Germinal center (tissue), 1 donor: Measurements from ENCODE around the gene UMODL1.
"Not testable (repeated sequence)": the region's sequence is repeated elsewhere in the genome, so short reads cannot be mapped to it uniquely, and the experiment has no call there.

ENCODE experiments used
- DNase-seq: peaks from one replicate; pipeline ENCODE4 v3.0.0; 2012; ENCODE audit warnings: mixed read lengths, low spot score

The UMODL1 gene

DNA sequence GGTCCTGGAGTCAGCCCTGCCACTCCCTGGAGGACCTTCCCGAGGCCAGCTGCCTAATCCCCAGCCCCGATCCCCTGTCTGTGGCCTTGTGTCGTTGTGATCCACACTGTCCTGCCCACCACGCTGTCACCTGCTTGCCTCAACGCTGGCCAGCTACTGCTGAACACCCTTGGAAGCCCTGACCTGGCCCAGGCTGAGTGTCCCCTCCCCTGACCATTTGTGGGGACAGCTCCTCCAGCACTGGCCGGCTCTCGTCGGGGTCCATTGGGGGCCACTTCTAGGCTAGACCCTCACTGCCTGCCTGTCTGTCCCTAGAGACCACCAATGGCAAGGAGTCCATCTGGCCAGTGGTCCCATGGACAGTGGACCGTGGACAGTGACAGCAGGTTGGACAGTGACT, 12.0 kb upstream of the UMODL1 start:
- no peak for DNase-seq

DNA sequence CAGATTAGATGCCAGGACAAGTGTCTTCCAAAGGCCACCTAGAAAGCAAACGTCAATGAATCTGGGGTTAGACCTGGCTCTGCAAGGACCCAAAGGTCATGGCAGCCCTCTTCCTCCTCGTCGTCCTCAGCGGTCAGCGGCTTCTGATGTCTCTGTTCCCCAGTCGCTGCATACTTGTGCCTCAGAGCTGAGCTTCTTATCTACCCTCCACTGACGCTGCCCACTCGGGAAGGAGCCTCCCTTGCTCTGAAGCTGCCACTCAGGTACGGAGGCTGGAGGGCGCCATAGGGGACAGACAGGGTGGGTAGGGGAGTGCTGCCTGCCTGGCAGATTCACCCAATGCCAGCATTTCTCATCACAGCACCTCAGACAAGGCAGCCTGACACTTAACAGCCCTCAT, 11.4 kb upstream of the UMODL1 start:
- DNase-seq, result no peak

DNA sequence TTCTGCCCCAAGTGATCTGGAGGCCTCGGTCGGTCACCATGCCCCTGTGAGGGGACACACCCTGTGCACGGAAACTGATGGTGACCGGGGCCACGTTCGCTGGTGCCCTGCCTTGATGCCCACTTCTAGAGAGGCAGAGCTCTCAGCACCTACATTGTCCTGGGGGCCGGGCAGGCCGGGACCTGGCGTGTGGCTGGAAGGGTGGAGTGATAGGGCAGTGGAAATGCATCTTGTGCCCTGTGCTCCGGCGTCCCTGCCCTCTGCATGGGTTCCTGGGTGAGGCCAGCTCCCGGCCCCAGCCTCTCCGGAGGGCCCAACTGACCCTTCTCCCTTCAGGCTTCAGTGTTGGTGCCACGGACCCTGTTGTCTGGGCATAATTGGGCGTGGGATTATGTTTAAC, 11.0 kb upstream of the UMODL1 start:
- DNase-seq, result no peak

- DNase-seq, result peak; percentile 84
These were observed 9.7 kb upstream of the UMODL1 start for GRCh38 chr21:42061195-42061985.

- DNase-seq, result no peak
These were observed 9.2 kb upstream of the UMODL1 start for GRCh38 chr21:42061986-42062235.

GRCh38 chr21:42062236-42063022, 8.7 kb upstream of the UMODL1 start:
- DNase-seq, result peak; percentile 91

DNA sequence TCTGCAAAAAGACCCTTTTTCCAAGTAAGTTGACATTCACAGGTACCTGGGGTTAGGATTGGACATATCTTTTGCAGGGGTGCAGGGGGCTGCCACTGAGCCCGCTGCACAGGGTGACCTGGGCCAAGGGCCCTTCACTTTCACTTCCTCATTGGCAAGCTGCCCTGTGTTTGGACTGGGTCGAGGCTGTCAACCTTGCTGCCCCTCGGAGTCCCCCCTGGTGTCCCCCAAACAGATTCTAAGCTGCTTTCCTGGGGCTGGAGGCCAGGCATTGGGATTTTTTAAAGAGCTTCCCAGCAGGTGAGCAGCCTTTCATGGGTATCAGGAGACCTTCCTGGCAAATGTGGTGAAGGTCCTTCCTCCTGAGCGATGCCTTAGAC, 7.9 kb upstream of the UMODL1 start:
- DNase-seq, result peak; percentile 54

GRCh38 chr21:42063571-42064521, 7.3 kb upstream of the UMODL1 start:
- peak; percentile 79 for DNase-seq

DNA sequence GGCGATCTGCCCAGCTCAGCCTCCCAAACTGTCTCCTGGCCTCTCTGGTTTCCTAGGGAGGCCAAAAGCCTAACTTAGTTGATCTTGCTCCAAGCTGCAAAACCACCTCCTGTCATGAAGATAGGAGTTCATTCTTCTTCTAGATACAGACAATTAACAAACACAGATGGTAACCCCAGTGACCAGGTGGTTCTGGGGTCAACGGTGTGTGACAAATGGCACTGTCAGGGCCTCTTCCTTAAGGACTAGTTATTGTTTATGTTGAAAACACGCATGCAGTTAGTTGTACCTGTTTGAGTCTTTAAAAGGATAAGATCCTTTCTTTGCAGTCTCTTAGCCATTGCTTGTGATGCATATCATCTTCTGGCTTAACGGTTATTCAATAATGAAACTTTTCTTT, 4.6 kb upstream of the UMODL1 start:
- DNase-seq, result no peak

- no peak for DNase-seq
These were observed 3.4 kb upstream of the UMODL1 start for GRCh38 chr21:42067531-42068255.

GRCh38 chr21:42068256-42068545, 2.9 kb upstream of the UMODL1 start:
- DNase-seq, result no peak

- DNase-seq, result no peak
These were observed 2.5 kb upstream of the UMODL1 start for GRCh38 chr21:42068592-42068991.

DNA sequence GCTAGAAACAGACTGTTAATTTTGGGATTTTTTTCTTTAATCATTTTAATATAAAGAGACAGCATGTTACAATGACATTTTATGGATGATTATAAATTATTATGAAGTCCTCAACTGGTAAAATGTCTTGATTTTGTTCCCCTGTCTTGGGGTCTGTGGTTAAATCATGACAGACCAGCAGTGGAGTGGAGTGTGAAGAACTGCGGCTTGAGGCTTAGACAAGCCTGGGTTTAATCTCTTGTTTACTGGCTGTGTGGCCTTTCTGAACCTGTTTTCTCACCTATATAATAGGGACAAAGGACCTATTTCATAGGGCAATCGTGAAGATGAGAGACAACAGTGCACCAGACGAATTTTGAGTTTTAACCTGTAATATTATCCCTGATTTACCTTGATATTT, 1.8 kb upstream of the UMODL1 start:
- DNase-seq, result no peak

DNA sequence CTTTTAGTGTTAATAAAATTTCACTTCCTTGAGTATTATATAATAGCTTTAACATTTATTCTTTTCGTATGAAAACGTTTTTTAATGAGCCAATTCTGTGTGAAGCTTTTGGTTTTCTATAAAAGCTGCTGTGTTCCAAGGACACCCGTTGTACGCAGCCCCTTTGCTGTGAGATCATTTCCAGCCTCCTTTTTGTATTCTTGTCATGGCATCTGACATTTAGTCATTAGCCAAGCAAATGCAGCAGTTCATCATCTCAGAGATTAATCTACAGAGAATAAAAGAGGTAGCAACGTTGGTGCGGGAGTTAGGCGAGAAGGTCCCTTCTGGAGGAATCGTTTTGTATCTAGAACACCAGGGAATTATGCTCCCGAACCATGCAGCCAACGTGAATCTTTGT, 1.3 kb upstream of the UMODL1 start:
- DNase-seq, result no peak

- no peak for DNase-seq
These were observed 2.3 kb downstream of the UMODL1 start for GRCh38 chr21:42073145-42074099.

GRCh38 chr21:42075686-42076471, 4.8 kb downstream of the UMODL1 start:
- no peak for DNase-seq

DNA sequence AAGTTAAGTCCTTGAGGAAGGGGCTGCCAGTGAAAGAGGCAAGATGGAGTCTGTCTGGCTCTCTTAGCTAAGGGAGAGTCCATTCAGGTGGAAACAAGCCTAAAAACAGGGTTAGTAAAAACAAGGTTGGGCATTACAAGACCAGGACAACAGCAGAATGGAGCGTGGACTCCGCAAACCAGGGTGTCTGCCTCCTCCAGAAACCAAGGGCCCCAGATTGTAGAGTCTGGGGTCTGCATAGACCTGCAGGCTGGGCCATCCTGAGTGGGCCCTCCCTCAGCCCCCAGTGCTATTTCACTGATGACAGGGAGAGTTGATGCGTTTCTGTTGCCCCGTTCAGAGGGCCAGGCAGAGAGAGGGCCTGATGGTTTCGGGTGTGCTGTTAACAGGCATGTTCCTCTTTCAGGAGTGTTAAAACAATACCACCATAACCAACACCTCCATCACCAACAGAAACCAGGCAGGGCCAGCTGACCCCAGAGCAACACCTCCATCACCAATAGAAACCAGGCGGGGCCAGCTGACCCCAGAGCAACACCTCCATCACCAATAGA, 6.6 kb downstream of the UMODL1 start:
- not testable (repeated sequence) for DNase-seq

DNA sequence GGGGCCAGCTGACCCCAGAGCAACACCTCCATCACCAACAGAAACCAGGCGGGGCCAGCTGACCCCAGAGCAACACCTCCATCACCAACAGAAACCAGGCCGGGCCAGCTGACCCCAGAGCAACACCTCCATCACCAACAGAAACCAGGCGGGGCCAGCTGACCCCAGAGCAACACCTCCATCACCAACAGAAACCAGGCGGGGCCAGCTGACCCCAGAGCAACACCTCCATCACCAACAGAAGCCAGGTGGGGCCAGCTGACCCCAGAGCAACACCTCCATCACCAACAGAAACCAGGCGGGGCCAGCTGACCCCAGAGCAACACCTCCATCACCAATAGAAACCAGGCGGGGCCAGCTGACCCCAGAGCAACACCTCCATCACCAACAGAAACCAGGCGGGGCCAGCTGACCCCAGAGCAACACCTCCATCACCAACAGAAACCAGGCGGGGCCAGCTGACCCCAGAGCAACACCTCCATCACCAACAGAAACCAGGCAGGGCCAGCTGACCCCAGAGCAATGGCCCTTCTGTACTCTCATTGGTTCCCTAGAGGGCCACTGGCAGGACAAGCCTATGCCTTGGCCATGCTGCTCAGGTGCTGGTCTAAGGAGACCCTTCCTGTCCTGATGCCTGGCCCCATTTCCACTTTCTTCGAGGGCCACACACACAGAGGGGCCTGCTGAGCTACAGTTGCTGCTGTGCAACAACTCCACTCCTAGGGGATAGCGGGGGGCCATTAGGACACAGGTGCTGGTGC, 7.3 kb downstream of the UMODL1 start:
- DNase-seq, result not testable (repeated sequence)
